ENCODE measurements around the gene TRAPPC14.
"Not testable (repeated sequence)": the region's sequence is repeated elsewhere in the genome, so short reads cannot be mapped to it uniquely, and the experiment has no call there.

Gene TRAPPC14

GRCh38 chr7:100191775-100192174, 33.3 kb upstream of the TRAPPC14 start:
- TF ChIP-seq CTCF (IDR thresholded peaks at IDR 0.05; ENCODE audit: extremely low read depth, insufficient read depth, missing control alignments) = no peak
- in situ Hi-C loops (cut with MboI; ENCODE audit: low pct_unique_long_range_greater_than_20kb, low sequenced_read_pairs, unreplicated experiment) = no loop called here
- DNase-seq (ENCODE audit: low spot score) = no peak

- in situ Hi-C loops (cut with MboI; ENCODE audit: low pct_unique_long_range_greater_than_20kb, low sequenced_read_pairs, unreplicated experiment) = no loop called here
- DNase-seq (ENCODE audit: low spot score) = peak; percentile 38
- TF ChIP-seq CTCF (IDR thresholded peaks at IDR 0.05; ENCODE audit: extremely low read depth, insufficient read depth, missing control alignments) = peak; percentile 55
Measured at GRCh38 chr7:100190048-100190711, 31.7 kb upstream of the TRAPPC14 start.

GRCh38 chr7:100189061-100189460, 30.5 kb upstream of the TRAPPC14 start:
- in situ Hi-C loops (cut with MboI; ENCODE audit: low pct_unique_long_range_greater_than_20kb, low sequenced_read_pairs, unreplicated experiment) = no loop called here
- no peak for DNase-seq (ENCODE audit: low spot score)
- TF ChIP-seq CTCF (IDR thresholded peaks at IDR 0.05; ENCODE audit: extremely low read depth, insufficient read depth, missing control alignments) = no peak

- DNase-seq (ENCODE audit: low spot score) = no peak
- in situ Hi-C loops (cut with MboI; ENCODE audit: low pct_unique_long_range_greater_than_20kb, low sequenced_read_pairs, unreplicated experiment) = no loop called here
- no peak for TF ChIP-seq CTCF (IDR thresholded peaks at IDR 0.05; ENCODE audit: extremely low read depth, insufficient read depth, missing control alignments)
Measured at GRCh38 chr7:100185726-100186125, 27.2 kb upstream of the TRAPPC14 start.

- DNase-seq (ENCODE audit: low spot score); in situ Hi-C loops (cut with MboI; ENCODE audit: low pct_unique_long_range_greater_than_20kb, low sequenced_read_pairs, unreplicated experiment): not testable (repeated sequence)
Measured at GRCh38 chr7:100183090-100183489, 24.6 kb upstream of the TRAPPC14 start.

- DNase-seq (ENCODE audit: low spot score); in situ Hi-C loops (cut with MboI; ENCODE audit: low pct_unique_long_range_greater_than_20kb, low sequenced_read_pairs, unreplicated experiment): not testable (repeated sequence)
Measured at GRCh38 chr7:100182616-100183015, 24.1 kb upstream of the TRAPPC14 start.

GRCh38 chr7:100180084-100180483, 21.6 kb upstream of the TRAPPC14 start:
- DNase-seq (ENCODE audit: low spot score); in situ Hi-C loops (cut with MboI; ENCODE audit: low pct_unique_long_range_greater_than_20kb, low sequenced_read_pairs, unreplicated experiment): not testable (repeated sequence)

GRCh38 chr7:100177045-100178001, 18.8 kb upstream of the TRAPPC14 start, which contains the start of the genes GPC2 and STAG3:
GPC2 (minus strand) TSS chr7:100177381; CDS start chr7:100177199, 182 bp downstream.
STAG3 (plus strand) TSS chr7:100177918; CDS start chr7:100180557, 2,639 bp downstream.
- no peak for TF ChIP-seq CTCF (IDR thresholded peaks at IDR 0.05; ENCODE audit: extremely low read depth, insufficient read depth, missing control alignments)
- peak; percentile 98 for DNase-seq (ENCODE audit: low spot score)
- in situ Hi-C loops (cut with MboI; ENCODE audit: low pct_unique_long_range_greater_than_20kb, low sequenced_read_pairs, unreplicated experiment) = no loop called here
